ENCODE results near the gene PLCXD3. TPM values are rescaled to one million over a fixed set of nuclear protein-coding genes. Genes with fewer than 3 reads are reported as not detected.
"Not testable (repeated sequence)": the region's sequence is repeated elsewhere in the genome, so short reads cannot be mapped to it uniquely, and the experiment has no call there.

Gene PLCXD3
- total RNA-seq = not detected

- no peak for DNase-seq
Measured at GRCh38 chr5:41510176-41510831, at the start of gene PLCXD3. TSS of gene PLCXD3 (minus strand) at chr5:41510601. CDS start at chr5:41510526, 75 bp downstream.

GRCh38 chr5:41559184-41559583 lies 48.8 kb upstream of the PLCXD3 start:
- DNase-seq = no peak

GRCh38 chr5:41558295-41558694 lies 47.9 kb upstream of the PLCXD3 start:
- DNase-seq = no peak

GRCh38 chr5:41547991-41548390 lies 37.6 kb upstream of the PLCXD3 start:
- no peak for DNase-seq

- no peak for DNase-seq
Measured at GRCh38 chr5:41542183-41542582, 31.8 kb upstream of the PLCXD3 start.

- no peak for DNase-seq
Measured at GRCh38 chr5:41539454-41539853, 29.1 kb upstream of the PLCXD3 start.

- no peak for DNase-seq
Measured at GRCh38 chr5:41537581-41537980, 27.2 kb upstream of the PLCXD3 start.

GRCh38 chr5:41532485-41532884 lies 22.1 kb upstream of the PLCXD3 start:
- no peak for DNase-seq

GRCh38 chr5:41527201-41527779 lies 16.9 kb upstream of the PLCXD3 start:
- no peak for DNase-seq

GRCh38 chr5:41526699-41527098 lies 16.3 kb upstream of the PLCXD3 start:
- DNase-seq = no peak

- no peak for DNase-seq
Measured at GRCh38 chr5:41524174-41524573, 13.8 kb upstream of the PLCXD3 start.

GRCh38 chr5:41522193-41522786 lies 11.9 kb upstream of the PLCXD3 start:
- no peak for DNase-seq

GRCh38 chr5:41519801-41520200 lies 9.4 kb upstream of the PLCXD3 start:
- no peak for DNase-seq

- DNase-seq = no peak
Measured at GRCh38 chr5:41517909-41518308, 7.5 kb upstream of the PLCXD3 start.

GRCh38 chr5:41511241-41511640 lies 840 bp upstream of the PLCXD3 start:
- no peak for DNase-seq

- DNase-seq = no peak
Measured at GRCh38 chr5:41509399-41510175, 814 bp downstream of the PLCXD3 start.

GRCh38 chr5:41508696-41509398 lies 1.6 kb downstream of the PLCXD3 start:
- no peak for DNase-seq

- DNase-seq = no peak
Measured at GRCh38 chr5:41508186-41508585, 2.2 kb downstream of the PLCXD3 start.

GRCh38 chr5:41507501-41507900 lies 2.9 kb downstream of the PLCXD3 start:
- DNase-seq = no peak

- DNase-seq = no peak
Measured at GRCh38 chr5:41503860-41504259, 6.5 kb downstream of the PLCXD3 start.

GRCh38 chr5:41503310-41503709 lies 7.1 kb downstream of the PLCXD3 start:
- no peak for DNase-seq

GRCh38 chr5:41493490-41494126 lies 16.8 kb downstream of the PLCXD3 start:
- DNase-seq = not testable (repeated sequence)
